EL (cell line): ENCODE data around the gene PBX3.
A peak's percentile ranks its signal among the peaks of the same experiment; 100 is the strongest.

Source experiments
- DNase-seq: peaks from one replicate; pipeline ENCODE4 v3.0.0-alpha.2; 2016

PBX3 gene

DNA sequence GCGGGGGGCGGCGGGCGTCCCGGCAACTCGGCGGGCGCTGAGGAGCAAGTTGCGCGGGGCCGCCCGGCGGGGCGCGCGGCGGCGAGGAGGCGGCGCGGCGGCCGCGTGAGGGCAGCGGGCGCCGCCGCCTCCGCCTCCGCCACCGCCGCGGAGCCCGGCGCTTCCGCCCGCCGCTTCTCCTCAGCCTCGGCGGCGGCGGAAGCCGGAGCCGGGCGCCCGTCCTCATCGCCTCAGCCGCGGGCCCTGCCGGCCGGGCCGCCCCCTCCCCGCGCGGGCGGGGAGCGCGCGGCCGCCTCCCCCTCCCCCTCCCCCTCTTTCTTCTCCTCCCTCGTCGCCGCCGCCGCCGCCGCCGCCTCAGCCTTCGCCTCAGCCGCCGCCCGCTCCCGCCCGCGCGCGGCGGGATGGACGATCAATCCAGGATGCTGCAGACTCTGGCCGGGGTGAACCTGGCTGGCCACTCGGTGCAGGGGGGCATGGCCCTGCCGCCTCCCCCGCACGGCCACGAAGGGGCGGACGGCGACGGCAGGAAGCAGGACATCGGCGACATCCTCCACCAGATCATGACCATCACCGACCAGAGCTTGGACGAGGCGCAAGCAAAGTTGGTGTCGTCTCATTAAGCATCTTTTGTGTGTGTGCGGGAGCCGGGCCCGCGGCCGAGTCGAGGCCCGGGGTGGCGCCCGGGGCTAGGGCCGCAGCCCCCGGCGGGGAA, at the start of gene PBX3:
Gene PBX3 (plus strand): TSS at position 321 of the 712 bp plus-strand sequence.
- peak; percentile 62 for DNase-seq

DNA sequence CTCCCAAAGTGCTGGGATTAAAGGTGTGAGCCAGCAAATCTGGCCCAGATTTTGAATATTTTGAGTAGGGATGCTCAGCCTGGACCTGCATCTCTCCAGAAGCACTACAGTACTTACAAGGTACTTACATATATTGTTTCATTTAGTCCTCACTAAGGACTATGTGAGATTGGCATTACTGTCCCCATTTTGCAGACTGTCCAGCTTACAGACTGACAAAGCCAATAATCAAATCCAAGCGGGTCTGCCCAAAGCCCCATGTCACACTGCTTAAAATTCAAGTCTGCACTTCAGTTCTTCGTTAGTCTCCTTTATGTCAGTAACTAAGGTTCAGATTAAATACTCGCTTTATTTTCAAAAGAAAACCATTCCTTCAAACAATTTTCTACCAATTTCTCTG, 47.3 kb upstream of the PBX3 start:
- no peak for DNase-seq

DNA sequence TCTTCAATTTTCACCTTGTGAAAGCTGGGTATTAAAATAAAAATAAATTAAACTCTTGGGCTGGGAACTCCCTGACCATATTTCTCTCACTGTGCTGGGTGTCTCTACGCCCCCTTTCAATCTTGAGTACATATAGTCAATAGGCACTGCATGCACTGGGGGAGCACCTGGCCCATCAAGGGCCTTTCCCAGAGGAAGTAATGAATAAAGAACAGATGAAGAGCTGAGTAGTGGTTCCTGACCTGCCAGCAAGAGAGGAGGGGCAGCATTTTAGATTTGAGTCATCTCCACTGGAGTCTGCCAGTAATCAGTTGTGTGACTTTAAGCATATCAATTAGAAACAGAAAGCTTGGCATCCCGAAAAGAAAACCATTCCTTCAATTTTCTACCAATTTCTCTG, 46.4 kb upstream of the PBX3 start:
- DNase-seq = peak; percentile 8

DNA sequence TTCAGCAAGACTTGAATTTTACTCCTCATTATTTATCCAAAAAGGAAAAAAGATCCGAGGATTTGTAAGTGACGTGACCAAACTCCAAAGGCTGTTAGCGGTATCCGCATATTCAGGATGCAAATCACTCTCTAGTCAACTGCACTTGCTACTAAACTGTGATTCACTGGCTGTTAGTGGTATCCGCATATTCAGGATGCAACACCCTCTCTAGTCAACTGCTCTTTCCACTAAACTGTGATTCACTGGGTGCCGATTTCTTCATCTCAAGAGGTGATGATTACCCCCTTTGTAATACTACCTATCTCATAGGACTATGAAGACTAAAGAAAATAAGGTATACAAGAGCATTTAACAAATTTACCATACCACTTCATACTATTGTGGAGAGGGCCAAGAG, 45.8 kb upstream of the PBX3 start:
- DNase-seq = peak; percentile 18

DNA sequence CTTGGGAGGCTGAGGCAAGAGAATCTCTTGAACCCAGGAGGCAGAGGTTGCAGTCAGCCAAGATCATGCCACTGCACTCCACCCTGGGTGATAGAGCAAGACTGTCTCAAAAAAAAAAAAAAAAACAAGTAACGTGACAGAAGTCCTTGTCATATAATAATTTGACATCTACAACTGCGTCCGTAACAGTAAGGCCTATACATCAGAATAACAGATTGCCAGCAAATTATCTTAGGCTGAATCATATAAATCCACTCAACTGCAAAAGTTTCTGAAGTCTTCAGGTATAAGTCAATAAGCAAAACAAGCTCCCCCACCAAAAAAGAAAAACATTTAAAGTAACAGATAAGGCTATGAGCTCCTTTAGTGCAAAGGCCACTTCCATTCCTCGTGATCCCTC, 43.5 kb upstream of the PBX3 start:
- DNase-seq = no peak

DNA sequence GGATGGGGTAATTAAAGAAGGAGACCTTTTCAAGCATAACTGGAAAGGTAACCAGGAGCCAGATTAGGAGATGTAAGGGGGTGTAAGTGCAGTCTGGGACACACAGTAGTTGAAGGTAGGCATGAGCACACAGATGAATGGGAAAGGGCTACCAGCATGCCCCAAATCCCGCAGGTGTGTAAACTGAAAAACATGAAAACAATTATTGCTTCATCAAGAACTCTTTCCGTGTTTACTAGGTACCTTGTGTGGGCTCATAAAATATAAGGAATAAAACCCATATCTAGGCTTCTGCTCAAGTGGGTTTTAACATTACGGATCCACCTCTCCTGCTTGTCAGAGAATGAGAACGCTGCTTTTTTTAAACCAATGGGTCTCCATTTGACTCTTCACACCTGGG, 41.3 kb upstream of the PBX3 start:
- DNase-seq = no peak

DNA sequence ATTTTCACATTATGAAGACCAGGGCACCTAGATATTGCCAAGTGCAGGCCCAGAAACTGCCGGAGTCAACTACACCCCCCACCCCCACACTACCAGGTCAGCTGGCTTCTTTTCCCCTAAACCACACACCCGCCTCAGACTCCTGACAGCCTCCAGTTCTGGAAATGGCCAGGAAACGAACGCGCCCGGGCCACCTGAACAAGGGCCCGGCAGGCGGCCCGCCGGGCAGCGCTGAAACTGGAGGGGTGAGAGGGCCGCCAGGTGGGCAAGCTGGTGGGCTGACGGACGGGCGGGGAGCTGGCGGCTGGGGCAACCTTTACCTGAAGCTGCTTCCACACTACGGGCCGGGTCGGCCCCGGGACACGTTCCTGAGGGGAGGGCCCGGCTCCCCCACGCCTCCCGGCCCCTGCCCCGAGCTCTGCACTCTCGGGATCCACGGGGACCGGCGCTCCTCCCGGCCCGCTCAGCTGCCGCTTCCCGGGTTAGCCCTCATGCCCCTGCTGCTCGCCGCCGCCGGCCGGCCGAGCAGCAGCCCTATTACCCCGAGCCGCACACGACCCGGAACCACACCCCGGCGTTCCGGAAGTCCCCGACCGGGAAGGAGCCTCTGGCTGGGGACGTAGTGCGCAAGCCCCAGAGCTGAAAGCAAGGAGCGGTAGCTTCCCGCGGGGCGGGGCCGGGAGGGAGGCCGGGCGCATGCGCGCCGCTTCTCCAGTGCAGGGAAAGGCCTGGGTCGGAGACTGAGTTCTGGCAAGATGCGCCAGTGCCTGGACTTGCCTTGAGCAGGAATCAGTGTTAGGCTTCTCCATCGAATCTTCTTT, 40.3 kb upstream of the PBX3 start, which contains the start of gene MAPKAP1:
Gene MAPKAP1 (minus strand): TSS at position 558 of the 821 bp plus-strand sequence. CDS start 34,634 bp downstream, outside the sequence.
- DNase-seq = peak; percentile 97

DNA sequence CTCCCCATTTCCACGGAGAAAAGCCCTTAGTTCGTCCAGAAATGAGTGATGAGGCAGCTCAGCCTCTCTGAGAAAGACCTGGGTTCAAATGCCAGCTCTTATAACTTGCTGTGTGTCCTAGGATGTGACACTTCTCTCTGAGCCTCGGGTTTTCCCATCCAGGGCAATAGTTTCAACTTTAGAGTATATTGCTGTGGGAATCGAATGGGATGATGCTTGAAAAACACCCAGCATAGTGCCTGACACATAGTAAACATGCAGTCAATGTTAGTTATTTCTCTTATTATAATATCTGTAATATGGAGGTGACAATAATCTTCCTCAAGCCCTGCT, 39.7 kb upstream of the PBX3 start:
- DNase-seq = no peak

DNA sequence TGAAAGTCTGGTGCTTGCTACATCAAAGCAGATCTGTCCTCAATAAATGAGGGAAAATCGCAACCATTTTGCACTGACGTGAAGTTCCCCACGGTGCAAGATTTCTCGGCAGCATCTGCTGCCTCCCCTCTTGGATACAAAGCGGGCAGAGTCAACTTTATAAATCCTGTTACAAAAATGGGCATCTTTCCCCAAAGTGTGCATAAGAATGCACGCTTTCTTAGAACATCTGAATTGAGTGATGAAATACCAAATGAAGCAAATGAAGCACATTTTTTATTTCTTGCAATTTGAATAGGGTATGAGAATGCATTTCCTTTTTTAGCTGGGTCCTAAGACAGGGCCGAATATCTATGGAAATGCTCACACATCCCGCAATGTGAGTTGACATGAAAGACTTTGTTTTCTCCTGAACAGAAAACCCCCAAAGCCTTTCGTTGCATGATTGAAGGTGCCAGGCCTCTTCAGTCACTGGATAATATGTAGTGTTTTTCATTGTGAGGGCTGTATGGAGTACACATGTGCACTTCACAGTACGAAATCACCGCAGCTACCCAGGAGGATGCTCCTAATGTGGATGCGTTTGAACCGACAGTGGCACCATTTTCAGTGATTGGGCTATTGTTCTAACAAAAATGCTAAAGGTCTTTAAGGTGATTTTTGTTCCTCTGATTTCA, 20.6 kb upstream of the PBX3 start:
- DNase-seq = no peak

DNA sequence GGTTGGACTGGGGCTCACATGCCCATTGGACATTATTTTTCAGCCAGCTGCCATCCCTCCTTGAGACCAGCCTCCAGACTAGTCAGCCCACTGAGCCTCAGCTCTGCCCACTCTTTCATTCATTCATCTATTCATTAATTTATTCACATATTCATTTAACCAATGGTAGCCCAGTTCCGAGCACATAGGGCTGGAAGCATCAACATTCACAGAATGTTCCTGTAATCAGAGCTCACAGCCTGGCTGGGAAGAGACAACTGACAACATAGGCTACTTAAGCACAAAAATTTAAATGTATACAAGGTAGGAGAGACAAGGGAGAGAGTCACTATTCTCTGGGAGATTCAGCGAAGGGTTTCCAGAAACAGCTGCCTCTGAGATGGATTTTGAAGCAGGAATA, 17.0 kb upstream of the PBX3 start:
- no peak for DNase-seq

DNA sequence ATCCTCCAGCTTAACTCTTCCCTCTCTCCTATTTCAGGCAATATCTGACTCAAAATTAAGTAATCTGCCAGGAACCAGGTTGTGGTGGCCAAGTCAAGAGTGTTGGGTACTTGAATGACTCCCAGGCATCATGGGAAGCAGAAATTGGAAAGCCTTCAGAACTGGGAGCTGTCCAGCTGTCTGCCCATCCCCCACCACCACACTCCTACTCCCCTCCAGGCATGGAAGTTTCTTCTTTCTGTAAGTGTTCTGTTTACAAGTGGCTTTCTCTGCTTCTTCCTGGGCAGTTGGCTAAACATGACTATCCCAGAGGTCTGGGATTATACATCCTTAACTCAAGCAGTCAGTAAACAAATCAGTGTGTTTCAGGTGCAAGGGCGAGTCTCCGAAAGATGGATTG, 14.6 kb upstream of the PBX3 start:
- DNase-seq = no peak

DNA sequence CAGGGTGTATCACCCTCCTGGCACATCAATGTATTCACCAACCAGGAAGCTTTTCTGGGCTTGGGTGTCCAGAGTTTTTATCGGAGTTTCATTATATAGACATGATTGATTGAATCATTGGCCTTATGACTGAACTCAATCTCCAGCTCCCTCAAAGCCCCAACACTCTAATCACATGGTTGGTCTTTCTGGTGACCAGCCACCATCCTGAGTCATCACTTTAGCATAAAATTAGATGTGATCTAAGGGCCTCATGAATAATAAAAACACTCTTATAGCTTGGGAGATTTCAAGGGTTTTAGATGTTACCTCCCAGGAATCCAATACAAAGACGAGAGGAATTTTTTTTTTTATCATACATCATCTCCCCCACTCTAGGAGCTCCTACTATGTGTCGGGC, 7.7 kb upstream of the PBX3 start:
- no peak for DNase-seq

DNA sequence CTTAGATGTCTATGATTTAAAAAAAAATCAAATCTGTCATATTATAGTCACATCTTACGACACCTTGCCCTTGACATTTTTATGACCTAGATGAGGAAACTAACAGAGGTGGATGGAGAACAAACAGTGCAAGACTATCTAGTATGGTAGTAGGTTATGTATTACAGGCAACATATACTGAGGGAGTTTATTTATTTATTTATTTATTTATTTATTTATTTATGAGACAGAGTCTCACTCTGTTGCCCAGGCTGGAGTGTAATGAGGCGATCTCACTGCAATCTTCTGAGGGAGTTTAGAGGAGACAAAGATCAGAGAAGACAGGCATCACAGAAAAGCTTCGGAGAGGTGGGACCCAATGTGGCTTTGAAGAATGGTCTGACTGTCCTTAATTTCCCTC, 4.5 kb upstream of the PBX3 start:
- DNase-seq = no peak

DNA sequence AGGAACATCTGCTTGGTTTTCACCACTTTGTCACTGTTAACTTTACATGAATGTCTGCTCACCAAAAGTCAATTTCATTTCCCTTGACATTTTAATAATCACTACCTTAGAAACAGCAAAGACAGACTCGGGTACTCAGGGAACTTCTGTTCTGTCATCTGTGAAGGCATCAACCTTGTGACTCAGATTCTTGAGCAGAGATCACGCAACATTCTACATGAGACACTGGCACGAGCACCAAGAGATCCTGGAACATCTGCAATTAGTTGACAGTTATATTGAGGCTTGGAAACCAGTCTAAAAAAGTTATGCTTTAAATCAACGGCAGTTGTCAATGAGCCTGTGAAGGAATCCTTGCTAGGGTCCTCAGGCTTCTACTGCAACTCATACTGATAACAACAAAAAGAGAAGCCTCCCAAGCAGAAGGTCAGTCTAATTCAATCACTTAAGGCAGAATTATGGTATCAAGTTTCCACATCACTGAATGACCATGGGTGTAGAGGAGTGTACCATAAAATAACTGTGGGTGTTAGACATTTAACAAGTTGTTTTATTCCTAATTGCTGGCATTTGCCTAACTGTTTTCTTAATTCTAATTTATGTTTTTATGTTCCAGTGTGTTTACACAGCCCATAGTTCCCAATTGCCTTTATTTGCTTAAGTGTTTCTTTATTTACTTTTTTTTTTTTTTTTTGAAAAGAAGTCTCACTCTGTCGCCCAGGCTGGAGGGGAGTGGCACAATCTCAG, 3.3 kb upstream of the PBX3 start:
- DNase-seq = no peak

DNA sequence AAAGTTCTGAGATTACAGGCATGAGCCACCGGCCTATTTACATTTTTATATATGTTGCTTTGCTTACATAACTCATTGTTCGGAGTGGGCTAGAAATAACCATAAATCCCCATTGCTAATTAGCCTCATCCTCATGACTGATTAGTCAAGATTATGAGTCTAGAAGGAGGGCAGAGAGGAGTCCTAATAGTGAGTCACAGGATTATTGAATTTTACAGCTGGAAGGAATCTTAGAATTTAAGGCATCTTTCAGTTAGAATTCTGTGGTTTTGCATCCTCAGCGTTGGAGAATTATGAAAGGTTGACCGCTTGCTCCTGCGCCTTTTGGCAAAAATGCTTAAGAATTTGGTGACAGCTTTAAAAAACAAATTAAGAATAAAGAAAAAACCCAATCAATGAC, 2.6 kb upstream of the PBX3 start:
- DNase-seq = peak; percentile 92

DNA sequence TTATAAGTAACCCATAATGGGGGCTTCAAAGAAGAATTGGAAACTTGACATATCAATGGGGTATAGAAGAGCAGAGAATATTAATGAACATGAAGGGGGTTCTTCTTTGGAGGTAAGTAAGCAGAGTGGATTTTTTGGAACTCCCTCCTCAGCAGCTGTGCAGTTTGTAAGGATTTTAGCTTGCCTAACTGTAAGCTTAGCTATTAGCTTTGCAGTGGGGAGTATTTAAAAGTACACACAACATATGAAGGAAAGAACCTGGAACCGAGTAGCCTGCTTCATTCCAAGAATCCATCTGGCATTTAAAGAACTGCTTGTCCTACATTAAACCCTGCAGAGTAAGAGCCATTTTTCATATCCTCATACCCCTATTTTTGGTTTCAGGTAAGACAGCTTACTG, 2.2 kb upstream of the PBX3 start:
- DNase-seq = no peak

DNA sequence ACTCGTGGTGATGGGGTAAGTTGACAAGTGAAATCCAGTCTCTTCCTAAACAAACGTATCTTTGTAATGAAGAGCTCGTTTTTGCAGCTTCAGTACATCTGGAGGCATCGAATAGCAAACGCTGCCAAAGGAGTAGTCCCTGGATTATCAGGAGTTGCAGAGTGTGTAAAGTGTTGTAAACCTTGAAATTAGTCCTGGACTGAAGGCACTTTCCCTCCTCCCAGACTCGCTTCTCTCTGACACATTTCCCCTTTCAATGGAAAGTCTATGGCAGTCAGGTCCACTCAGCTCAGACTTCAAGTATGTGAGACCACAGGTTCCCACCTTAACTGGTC, 1.5 kb upstream of the PBX3 start:
- no peak for DNase-seq

DNA sequence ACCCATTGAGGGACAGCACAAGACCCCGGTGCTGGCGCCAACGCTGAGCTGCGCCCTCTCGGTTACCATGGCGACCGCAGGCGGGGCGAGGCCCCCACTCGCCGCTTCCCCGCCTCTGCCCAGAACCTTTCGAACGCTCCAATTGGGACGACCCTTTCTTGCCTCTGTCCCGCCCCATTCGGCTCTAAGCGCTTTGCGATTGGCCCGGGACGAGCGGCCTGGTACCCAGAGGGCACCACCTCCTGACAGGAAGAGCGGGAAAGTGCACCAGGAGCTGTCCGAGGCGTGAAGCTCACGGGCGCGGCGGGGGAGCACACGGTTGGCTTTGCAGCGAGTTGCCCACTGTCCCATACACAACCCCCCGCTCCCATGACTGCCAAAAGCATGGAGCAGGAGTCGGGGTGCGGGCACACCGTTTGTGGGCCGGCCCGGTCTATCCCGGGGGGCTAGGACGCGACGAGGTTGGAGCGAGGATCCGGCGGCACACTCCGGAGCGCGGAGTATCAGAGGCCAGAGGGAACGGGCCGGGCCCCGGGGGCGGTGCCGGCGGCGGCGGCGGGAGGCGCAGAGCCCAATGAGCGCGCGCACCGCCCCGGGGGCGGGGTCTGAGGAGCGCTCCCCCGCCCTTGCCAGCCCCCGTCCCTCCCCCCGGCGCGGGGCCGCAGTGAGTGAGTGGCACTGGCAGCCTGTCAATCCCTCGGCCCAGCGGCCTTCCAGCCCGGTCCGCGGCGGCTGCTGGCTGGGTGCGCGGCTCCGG, 978 bp upstream of the PBX3 start:
- DNase-seq = peak; percentile 98

DNA sequence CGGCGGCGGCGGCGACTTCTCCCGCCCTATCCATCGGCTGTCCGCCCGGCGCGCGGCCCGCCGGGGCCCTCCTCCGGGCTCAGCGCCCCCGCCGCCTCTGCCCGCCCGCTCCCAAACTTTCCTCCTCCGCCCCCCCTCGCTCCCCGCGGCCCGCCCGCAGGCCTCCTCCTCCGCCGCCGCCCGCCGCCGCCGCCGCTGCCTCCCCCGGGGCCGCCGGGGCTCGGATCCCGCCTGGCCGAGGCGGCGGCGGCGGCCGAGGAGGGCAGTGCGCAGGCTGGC, 460 bp upstream of the PBX3 start:
- DNase-seq = no peak

DNA sequence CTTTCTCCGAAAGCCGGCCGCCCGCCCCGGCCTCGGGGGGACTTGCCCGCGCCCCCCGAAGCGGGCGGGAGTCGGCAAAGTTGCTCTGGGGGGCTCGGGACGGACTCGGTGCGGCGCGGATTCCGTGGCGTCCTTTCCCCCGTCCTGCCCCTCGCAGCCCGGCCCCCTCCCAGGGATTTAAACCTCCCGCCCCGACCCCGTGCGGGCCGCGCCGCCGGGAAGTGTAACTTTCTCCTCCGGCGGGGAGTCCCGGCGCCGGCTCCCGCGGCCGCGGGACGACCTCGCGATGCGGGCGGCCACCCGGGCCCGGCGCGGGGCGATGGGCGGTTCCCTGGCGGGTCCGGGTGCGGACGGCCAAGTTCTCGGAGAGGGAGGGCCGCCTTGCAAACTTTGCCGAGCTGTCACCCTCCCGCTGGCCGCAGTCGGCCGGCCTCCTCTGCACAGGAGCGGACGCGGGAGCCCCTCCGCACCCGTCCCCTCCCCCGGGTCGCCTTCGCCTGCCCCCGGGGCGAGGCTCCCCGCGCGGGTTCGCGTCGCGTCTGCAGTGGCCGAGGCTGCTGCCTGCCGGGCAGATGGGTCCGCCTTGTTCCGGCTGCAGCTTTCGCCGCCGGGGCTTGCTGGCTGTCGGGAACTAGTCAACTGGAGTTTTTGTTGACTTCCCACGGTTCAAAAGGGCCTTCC, 732 bp downstream of the PBX3 start:
- peak; percentile 43 for DNase-seq

DNA sequence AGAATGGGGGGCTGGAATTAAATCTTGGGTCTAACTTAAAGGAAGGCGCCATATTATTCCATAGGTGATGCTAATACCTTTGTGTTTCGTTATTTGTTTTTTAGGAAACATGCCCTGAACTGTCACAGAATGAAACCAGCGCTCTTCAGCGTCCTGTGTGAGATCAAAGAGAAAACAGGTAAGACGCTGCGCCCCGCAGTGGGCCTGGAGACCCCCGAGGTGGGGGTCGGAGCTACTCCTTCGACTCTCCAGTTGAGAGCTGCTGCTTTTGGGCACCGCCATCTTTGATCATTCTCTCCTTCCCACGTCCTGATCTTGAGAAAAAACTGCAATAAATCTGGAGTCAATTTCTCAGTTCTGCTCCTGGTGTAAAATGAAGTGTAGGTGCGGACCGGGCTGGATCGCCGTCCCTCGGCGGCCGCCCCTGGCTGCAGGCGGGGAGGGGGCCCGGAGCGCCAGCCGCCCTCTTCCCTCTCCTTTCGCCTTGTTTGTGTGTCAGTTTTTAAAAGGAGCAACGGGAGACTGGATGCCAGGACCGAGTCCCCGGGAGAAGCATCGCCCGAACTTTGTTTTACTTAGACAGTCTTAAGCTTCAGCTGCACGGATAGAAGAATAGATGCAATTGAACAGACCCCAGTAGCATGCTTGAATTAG, 1.4 kb downstream of the PBX3 start:
- DNase-seq = peak; percentile 29
